ENCODE results near the gene PARVB. TPM values are rescaled to one million over a fixed set of nuclear protein-coding genes. Genes with fewer than 3 reads are reported as not detected.

Gene PARVB
- total and polyA plus RNA-seq, 2 donors (not counting 1 experiment from before 2014, with no cell fraction given), result 12.1 to 47.3 TPM

- Histone ChIP-seq H3K36me3 (ENCODE audit: control insufficient read depth, insufficient read depth, low read length) (no peaks in the 10 kb centered on the region), H3K4me2 (ENCODE audit: extremely low read depth, insufficient read depth, low read length) (no peak overlapping the region), H3K4me1 (ENCODE audit: control insufficient read depth, extremely low read depth, insufficient read depth, low read length) (no peaks in the 10 kb centered on the region), H3K79me2 (ENCODE audit: control insufficient read depth, insufficient read depth, low read length) (no peaks in the 10 kb centered on the region), H3K27me3 (ENCODE audit: control insufficient read depth, insufficient read depth, low read length) (no peaks in the 10 kb centered on the region), H2AFZ (ENCODE audit: low read length) (no peak overlapping the region), H3K9ac (ENCODE audit: insufficient read depth, low read length) (no peak overlapping the region), H3K9me3 (ENCODE audit: control insufficient read depth, insufficient read depth, low read depth, low read length) (no peaks in the 10 kb centered on the region), H4K20me1 (ENCODE audit: control insufficient read depth, extremely low read depth, insufficient read depth, low read length) (no peaks in the 10 kb centered on the region), H3K27ac (ENCODE audit: insufficient read depth, low read length) (no peak overlapping the region), H3K4me3 (replicated peaks in 1 of 4; ENCODE audit: control extremely low read depth in 1 of 4, insufficient read depth in 1 of 4, low read depth in 3 of 4, low read length in 4 of 4) (no peak overlapping the region)
- no peak for DNase-seq (ENCODE audit: low read depth in 2 of 2)
- no peak for TF ChIP-seq EZH2 (IDR thresholded peaks at IDR 0.05; ENCODE audit: low read length, missing control alignments)
- TF ChIP-seq, protein P1, sequence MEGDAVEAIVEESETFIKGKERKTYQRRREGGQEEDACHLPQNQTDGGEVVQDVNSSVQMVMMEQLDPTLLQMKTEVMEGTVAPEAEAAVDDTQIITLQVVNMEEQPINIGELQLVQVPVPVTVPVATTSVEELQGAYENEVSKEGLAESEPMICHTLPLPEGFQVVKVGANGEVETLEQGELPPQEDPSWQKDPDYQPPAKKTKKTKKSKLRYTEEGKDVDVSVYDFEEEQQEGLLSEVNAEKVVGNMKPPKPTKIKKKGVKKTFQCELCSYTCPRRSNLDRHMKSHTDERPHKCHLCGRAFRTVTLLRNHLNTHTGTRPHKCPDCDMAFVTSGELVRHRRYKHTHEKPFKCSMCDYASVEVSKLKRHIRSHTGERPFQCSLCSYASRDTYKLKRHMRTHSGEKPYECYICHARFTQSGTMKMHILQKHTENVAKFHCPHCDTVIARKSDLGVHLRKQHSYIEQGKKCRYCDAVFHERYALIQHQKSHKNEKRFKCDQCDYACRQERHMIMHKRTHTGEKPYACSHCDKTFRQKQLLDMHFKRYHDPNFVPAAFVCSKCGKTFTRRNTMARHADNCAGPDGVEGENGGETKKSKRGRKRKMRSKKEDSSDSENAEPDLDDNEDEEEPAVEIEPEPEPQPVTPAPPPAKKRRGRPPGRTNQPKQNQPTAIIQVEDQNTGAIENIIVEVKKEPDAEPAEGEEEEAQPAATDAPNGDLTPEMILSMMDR (conservative IDR thresholded peaks at IDR 0.05 in 1 of 2, IDR thresholded peaks at IDR 0.05 in 1 of 2; ENCODE audit: low read depth in 1 of 2, low read length in 2 of 2), result no peak
Observed at GRCh38 chr22:44119669-44120313, 95.7 kb downstream of the PARVB start.

- Histone ChIP-seq H3K27me3 (ENCODE audit: control insufficient read depth, insufficient read depth, low read length) (no peaks in the 10 kb centered on the region), H3K36me3 (ENCODE audit: control insufficient read depth, insufficient read depth, low read length) (no peaks in the 10 kb centered on the region), H2AFZ (ENCODE audit: low read length) (no peak overlapping the region), H3K9me3 (ENCODE audit: control insufficient read depth, insufficient read depth, low read depth, low read length) (no peaks in the 10 kb centered on the region), H3K9ac (ENCODE audit: insufficient read depth, low read length) (no peak overlapping the region), H3K4me3 (replicated peaks in 1 of 4; ENCODE audit: control extremely low read depth in 1 of 4, insufficient read depth in 1 of 4, low read depth in 3 of 4, low read length in 4 of 4) (no peak overlapping the region), H3K27ac (ENCODE audit: insufficient read depth, low read length) (no peak overlapping the region), H3K4me2 (ENCODE audit: extremely low read depth, insufficient read depth, low read length) (no peak overlapping the region), H3K4me1 (ENCODE audit: control insufficient read depth, extremely low read depth, insufficient read depth, low read length) (no peaks in the 10 kb centered on the region), H4K20me1 (ENCODE audit: control insufficient read depth, extremely low read depth, insufficient read depth, low read length) (no peaks in the 10 kb centered on the region), H3K79me2 (ENCODE audit: control insufficient read depth, insufficient read depth, low read length) (no peaks in the 10 kb centered on the region)
- TF ChIP-seq, protein P1 (conservative IDR thresholded peaks at IDR 0.05 in 1 of 2, IDR thresholded peaks at IDR 0.05 in 1 of 2; ENCODE audit: low read depth in 1 of 2, low read length in 2 of 2), result no peak
- no peak for TF ChIP-seq EZH2 (IDR thresholded peaks at IDR 0.05; ENCODE audit: low read length, missing control alignments)
- DNase-seq (ENCODE audit: low read depth in 2 of 2), result no peak
Observed at GRCh38 chr22:44120314-44120704, 96.2 kb downstream of the PARVB start.

DNA sequence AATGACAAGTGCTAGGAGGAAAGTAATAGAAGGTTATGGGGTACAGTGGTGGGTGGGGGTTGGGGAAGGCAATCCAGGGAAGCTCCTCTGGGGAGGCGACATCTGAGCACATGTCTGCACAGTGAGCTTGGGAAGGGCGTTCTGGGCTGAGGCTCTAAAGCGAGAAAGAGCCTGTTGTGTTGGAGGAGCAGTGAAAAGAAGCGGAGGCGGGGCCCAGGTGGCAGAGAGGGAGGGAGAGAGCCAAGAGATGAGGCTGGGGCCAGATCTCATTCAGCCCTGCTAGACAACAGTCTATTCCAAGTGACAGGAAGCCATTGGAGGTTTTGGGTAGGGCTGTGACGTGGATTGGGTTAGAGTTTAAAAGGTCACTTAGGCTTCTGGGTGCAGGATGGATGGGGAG is 101.3 kb downstream of the PARVB start:
- H4K20me1 ChIP-seq (ENCODE audit: control insufficient read depth, extremely low read depth, insufficient read depth, low read length), result no peaks in the 10 kb centered on the region
- no peaks in the 10 kb centered on the region for H3K27me3 ChIP-seq (ENCODE audit: control insufficient read depth, insufficient read depth, low read length)
- no peak for TF ChIP-seq EZH2 (IDR thresholded peaks at IDR 0.05; ENCODE audit: low read length, missing control alignments)
- TF ChIP-seq, protein P1 (conservative IDR thresholded peaks at IDR 0.05 in 1 of 2, IDR thresholded peaks at IDR 0.05 in 1 of 2; ENCODE audit: low read depth in 1 of 2, low read length in 2 of 2), result no peak

More for the DNA sequence above, 101.3 kb downstream of the PARVB start:
- Histone ChIP-seq H3K9ac (ENCODE audit: insufficient read depth, low read length) (no peak overlapping the region), H3K4me3 (replicated peaks in 1 of 4; ENCODE audit: control extremely low read depth in 1 of 4, insufficient read depth in 1 of 4, low read depth in 3 of 4, low read length in 4 of 4) (no peak overlapping the region), H3K4me1 (ENCODE audit: control insufficient read depth, extremely low read depth, insufficient read depth, low read length) (no peaks in the 10 kb centered on the region), H3K79me2 (ENCODE audit: control insufficient read depth, insufficient read depth, low read length) (no peaks in the 10 kb centered on the region), H2AFZ (ENCODE audit: low read length) (no peak overlapping the region), H3K27ac (ENCODE audit: insufficient read depth, low read length) (no peak overlapping the region), H3K9me3 (ENCODE audit: control insufficient read depth, insufficient read depth, low read depth, low read length) (no peaks in the 10 kb centered on the region), H3K36me3 (ENCODE audit: control insufficient read depth, insufficient read depth, low read length) (no peaks in the 10 kb centered on the region), H3K4me2 (ENCODE audit: extremely low read depth, insufficient read depth, low read length) (no peak overlapping the region)
- no peak for DNase-seq (ENCODE audit: low read depth in 2 of 2)
